Measurements from ENCODE around the gene KCNAB1. TPM values are rescaled to one million over a fixed set of nuclear protein-coding genes. Genes with fewer than 3 reads are reported as not detected.

The KCNAB1 gene
- total RNA-seq, 4 donors from 2014 or later = 0.20 to 3.0 (median 1.6) TPM

DNA sequence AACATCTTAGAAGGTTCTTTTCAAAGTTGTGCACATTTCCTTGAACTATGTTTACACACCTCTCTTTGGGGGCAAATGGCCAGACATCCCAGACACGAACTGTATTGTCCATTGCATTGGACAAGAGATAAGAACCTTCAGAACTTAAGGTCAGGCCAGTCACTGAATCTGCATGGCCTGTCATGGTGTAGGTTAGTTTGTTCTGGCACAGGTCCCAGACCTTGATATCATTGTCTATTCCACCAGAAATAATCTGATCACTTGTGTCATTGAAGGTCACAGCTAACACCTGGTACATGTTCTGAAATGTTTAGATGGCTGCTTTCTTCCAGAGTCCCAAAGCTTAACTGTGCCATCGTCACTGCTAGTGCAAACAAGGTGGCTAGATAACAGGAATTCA is 55.7 kb downstream of the KCNAB1 start:
- no peaks in the 10 kb centered on the region for H3K36me3 ChIP-seq
- TF ChIP-seq POLR2A (IDR thresholded peaks at IDR 0.05) (no peak), EP300 (IDR thresholded peaks at IDR 0.05; ENCODE audit: low read depth) (no peak), POLR2AphosphoS5 (IDR thresholded peaks at IDR 0.05) (no peak), CTCF (IDR thresholded peaks at IDR 0.05) (no peak)
- H3K27me3 ChIP-seq = no peaks in the 10 kb centered on the region
- no peak overlapping the region for H3K4me3 ChIP-seq
- no peaks in the 10 kb centered on the region for H3K9me3 ChIP-seq
- intact Hi-C loops (cut with DNase I; ENCODE audit: low total_unique reads) (no loop called here), in situ Hi-C loops (cut with MboI; ENCODE audit: low pct_ligation_motif_present in 1 of 4, low pct_unique_long_range_greater_than_20kb in 1 of 4, low sequenced_read_pairs in 3 of 4) (no loop called here)
- no peak overlapping the region for H3K27ac ChIP-seq
- 33 to 40% methylated on average over 1 to 2 of the region's 2 CpGs for WGBS, 2 donors (ENCODE audit: low coverage in 1 of 2)
- DNase-seq = no peak
- no peaks in the 10 kb centered on the region for H3K4me1 ChIP-seq

DNA sequence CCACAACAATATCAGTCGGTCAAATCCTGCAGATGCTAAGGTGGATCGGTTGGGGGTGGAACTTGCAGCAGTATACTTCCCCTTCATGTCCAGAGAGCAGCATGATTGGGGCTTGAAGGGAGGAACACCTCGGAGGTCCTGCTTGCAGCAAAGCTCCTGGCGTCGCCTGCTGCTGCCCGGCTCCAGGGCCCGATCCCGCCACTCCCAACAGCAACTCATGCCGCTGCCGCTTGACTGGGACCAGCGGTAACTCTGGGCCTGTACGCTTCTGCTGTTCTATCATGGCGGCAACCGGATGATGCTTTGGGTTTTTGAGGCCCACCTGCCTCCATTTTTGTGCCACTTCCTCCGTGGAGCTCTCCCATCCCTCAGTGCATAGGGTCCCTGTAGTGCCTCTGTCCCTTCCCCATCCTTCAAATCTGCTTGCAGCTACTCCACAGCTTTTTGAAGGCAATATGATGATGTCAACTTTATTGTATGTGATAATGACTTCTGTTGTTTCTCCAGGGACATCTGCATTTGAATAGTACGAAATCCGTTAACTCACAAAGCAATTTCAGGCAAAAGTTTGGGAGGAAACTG is 56.3 kb downstream of the KCNAB1 start:
- Histone ChIP-seq H3K27ac (no peak overlapping the region), H3K4me1 (no peaks in the 10 kb centered on the region), H3K4me3 (no peak overlapping the region), H3K27me3 (no peaks in the 10 kb centered on the region), H3K36me3 (no peaks in the 10 kb centered on the region), H3K9me3 (no peaks in the 10 kb centered on the region)
- 97 to 100% methylated on average over 1 to 17 of the region's 17 CpGs for WGBS, 2 donors (ENCODE audit: low coverage in 1 of 2)
- in situ Hi-C loops (cut with MboI; ENCODE audit: low pct_ligation_motif_present in 1 of 4, low pct_unique_long_range_greater_than_20kb in 1 of 4, low sequenced_read_pairs in 3 of 4) (no loop called here), intact Hi-C loops (cut with DNase I; ENCODE audit: low total_unique reads) (no loop called here)
- no peak for DNase-seq
- TF ChIP-seq POLR2AphosphoS5 (IDR thresholded peaks at IDR 0.05) (no peak), CTCF (IDR thresholded peaks at IDR 0.05) (no peak), POLR2A (IDR thresholded peaks at IDR 0.05) (no peak), EP300 (IDR thresholded peaks at IDR 0.05; ENCODE audit: low read depth) (no peak)

GRCh38 chr3:156180077-156180476 is 59.7 kb downstream of the KCNAB1 start:
- Histone ChIP-seq H3K9me3 (no peaks in the 10 kb centered on the region), H3K4me1 (no peaks in the 10 kb centered on the region), H3K27me3 (no peaks in the 10 kb centered on the region), H3K27ac (no peak overlapping the region), H3K4me3 (no peak overlapping the region), H3K36me3 (no peaks in the 10 kb centered on the region)
- intact Hi-C loops (cut with DNase I; ENCODE audit: low total_unique reads) (loop anchor here (10.0 kb wide), 1 partner anchor 65 kb away; no protein-coding TSS in a partner anchor), in situ Hi-C loops (cut with MboI; ENCODE audit: low pct_ligation_motif_present in 1 of 4, low pct_unique_long_range_greater_than_20kb in 1 of 4, low sequenced_read_pairs in 3 of 4) (no loop called here)
- TF ChIP-seq POLR2AphosphoS5 (IDR thresholded peaks at IDR 0.05) = no peak
- no peak for TF ChIP-seq CTCF (IDR thresholded peaks at IDR 0.05)
- TF ChIP-seq EP300 (IDR thresholded peaks at IDR 0.05; ENCODE audit: low read depth) = no peak
- TF ChIP-seq POLR2A (IDR thresholded peaks at IDR 0.05) = no peak
- DNase-seq = no peak

GRCh38 chr3:156181509-156181908 is 61.1 kb downstream of the KCNAB1 start:
- Histone ChIP-seq H3K27me3 (no peaks in the 10 kb centered on the region), H3K36me3 (no peaks in the 10 kb centered on the region), H3K9me3 (no peaks in the 10 kb centered on the region), H3K4me3 (no peak overlapping the region), H3K27ac (no peak overlapping the region), H3K4me1 (no peaks in the 10 kb centered on the region)
- intact Hi-C loops (cut with DNase I; ENCODE audit: low total_unique reads) = loop anchor here (10.0 kb wide), 1 partner anchor 63 kb away; no protein-coding TSS in a partner anchor
- in situ Hi-C loops (cut with MboI; ENCODE audit: low pct_ligation_motif_present in 1 of 4, low pct_unique_long_range_greater_than_20kb in 1 of 4, low sequenced_read_pairs in 3 of 4) = no loop called here
- DNase-seq = no peak
- TF ChIP-seq POLR2A (IDR thresholded peaks at IDR 0.05) (no peak), EP300 (IDR thresholded peaks at IDR 0.05; ENCODE audit: low read depth) (no peak), POLR2AphosphoS5 (IDR thresholded peaks at IDR 0.05) (no peak), CTCF (IDR thresholded peaks at IDR 0.05) (no peak)
- WGBS, 2 donors (ENCODE audit: low coverage in 1 of 2) = 64 to 81% methylated on average over 2 of the region's 2 CpGs

All from transverse colon (tissue), 4 donors.